ENCODE data around the gene GLIPR1L2.
A peak's percentile ranks its signal among the peaks of the same experiment; 100 is the strongest.

The GLIPR1L2 gene

DNA sequence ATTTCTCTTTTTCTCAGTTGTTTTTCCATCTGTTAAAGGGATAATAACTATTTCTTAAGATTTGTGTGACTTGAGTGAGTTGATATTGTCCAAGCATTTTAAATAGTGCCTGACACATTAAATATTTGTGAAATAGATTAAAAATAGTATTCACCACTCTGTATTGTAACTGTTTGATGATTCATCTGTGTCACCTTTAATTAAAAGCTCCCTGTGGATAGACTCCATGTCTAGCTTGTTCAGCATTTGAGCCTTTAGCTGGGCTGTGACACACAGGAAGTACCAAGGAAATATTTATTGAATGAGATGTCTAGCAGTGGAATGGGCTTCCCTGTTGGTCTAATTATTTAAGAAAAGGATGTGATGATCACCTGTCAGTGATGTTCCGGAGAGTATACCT, 1.8 kb upstream of the GLIPR1L2 start:
- H3K4me3 Mint-ChIP-seq = no peak overlapping the region
- DNase-seq (ENCODE audit: low spot score in 2 of 2) = no peak

DNA sequence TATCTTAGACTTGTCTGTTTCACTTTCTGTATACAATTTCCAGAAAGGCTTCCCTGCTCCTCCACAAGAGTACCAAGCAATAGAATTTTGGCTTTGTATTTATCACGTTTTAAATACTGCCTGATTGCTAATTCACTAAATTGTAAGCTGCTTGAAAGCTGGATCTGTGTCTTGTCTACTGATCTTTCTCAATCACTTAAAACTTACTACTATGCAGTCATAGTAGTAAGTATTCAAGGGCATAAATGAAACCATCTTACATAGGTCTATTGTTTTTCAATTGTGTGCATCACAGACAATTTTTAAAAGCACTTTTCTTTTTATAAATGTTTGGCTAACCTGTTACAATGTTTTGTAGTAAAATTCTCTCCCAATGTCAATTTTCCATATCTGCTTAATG, 1.2 kb upstream of the GLIPR1L2 start:
- peak overlapping the region; percentile 90 for H3K4me3 Mint-ChIP-seq
- no peaks in the 10 kb centered on the region for H3K27me3 Mint-ChIP-seq
- H3K27ac Mint-ChIP-seq (ENCODE audit: low read depth) = peak overlapping the region; percentile 70
- peaks cover 16% of the 10 kb centered on the region for H3K36me3 Mint-ChIP-seq (ENCODE audit: insufficient read depth)
- no peak for DNase-seq (ENCODE audit: low spot score in 2 of 2)
- no peaks in the 10 kb centered on the region for H3K9me3 Mint-ChIP-seq
- peaks cover 38% of the 10 kb centered on the region for H3K4me1 Mint-ChIP-seq
- ATAC-seq (replicated peaks; ENCODE audit: extremely low read depth, poor library complexity, severe bottlenecking) = no peak

More for the DNA sequence above, 1.8 kb upstream of the GLIPR1L2 start:
- H3K27me3 Mint-ChIP-seq = no peaks in the 10 kb centered on the region
- H3K9me3 Mint-ChIP-seq = no peaks in the 10 kb centered on the region
- ATAC-seq (replicated peaks; ENCODE audit: extremely low read depth, poor library complexity, severe bottlenecking) = no peak
- H3K36me3 Mint-ChIP-seq (ENCODE audit: insufficient read depth) = peaks cover 16% of the 10 kb centered on the region
- peaks cover 38% of the 10 kb centered on the region for H3K4me1 Mint-ChIP-seq
- peak overlapping the region; percentile 70 for H3K27ac Mint-ChIP-seq (ENCODE audit: low read depth)

DNA sequence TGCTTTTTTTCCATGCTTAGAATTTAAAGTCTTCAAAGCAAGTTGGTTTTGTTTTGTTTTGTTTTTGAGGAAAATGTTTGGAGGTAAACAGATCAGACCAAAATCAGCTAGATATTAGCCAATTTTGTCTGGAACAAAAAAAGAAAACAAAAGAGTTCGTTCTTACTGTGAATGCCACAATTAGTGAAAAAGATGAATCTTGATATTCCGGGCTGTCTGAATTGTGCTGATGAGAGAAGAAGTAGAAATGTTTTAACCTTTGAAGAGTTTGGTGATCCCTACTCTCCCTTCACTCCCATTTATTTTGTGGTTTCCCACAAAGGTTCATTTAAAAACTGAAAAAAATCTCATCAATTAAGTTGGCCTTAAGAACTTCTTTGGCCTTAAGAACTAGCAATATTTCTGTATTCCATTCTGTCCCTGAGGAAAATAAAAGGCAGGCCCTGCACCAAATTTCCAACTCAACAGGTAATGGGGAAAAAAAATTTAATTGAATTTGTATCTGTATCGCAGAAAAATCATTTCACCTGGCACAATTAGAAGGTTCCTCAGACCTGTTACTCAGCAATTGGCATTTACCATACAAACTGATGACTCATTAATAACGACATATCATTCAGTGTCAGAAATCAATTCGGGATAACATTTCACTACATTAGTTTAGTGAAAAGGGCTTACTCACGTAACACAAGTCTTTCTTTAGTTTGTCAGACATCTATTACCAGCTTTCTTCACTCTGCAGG, 562 bp upstream of the GLIPR1L2 start:
- H3K27ac Mint-ChIP-seq (ENCODE audit: low read depth) = peak overlapping the region; percentile 94
- no peak for ATAC-seq (replicated peaks; ENCODE audit: extremely low read depth, poor library complexity, severe bottlenecking)
- H3K36me3 Mint-ChIP-seq (ENCODE audit: insufficient read depth) = peaks cover 16% of the 10 kb centered on the region
- H3K4me3 Mint-ChIP-seq = peak overlapping the region; percentile 90
- no peak for DNase-seq (ENCODE audit: low spot score in 2 of 2)
- H3K9me3 Mint-ChIP-seq = no peaks in the 10 kb centered on the region
- H3K27me3 Mint-ChIP-seq = no peaks in the 10 kb centered on the region
- peaks cover 38% of the 10 kb centered on the region for H3K4me1 Mint-ChIP-seq

DNA sequence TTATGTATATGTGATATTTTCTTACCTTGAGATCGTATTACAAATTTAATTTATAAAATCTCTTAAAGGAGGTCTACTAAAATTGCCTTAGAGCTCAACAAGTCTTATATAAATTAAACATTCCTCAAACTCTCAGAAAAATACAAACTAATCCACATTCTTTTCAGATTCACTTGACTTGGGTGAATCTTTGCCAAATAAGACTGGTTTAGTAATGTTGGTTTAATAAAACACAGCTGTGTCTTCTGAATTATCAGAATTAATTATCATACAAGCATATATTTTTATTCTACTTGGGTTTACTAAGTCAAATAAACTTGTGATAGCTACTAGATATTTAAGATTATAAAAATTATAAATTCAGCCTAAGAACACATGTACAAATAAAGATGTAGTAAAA, 13.3 kb downstream of the GLIPR1L2 start:
- no peaks in the 10 kb centered on the region for H3K27me3 Mint-ChIP-seq
- no peaks in the 10 kb centered on the region for H3K4me1 Mint-ChIP-seq

DNA sequence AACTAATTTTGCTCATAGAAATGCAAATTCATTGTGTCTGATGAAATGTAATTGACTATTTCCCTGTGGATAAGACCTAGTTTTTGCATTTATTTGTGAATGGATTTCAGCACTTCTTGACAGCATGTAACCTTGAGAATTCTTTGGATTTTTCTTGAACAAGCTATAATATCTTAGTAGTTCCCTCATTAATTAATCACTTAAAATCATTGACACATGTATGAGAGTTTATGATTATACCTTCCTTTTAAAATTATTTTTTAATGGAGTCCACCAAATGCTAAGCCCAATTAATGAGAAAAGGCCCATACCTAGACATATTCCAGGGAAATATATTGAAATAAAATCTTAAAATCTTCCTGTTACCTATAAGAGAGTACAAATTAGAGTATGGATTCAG, 16.8 kb downstream of the GLIPR1L2 start:
- ATAC-seq (replicated peaks; ENCODE audit: extremely low read depth, poor library complexity, severe bottlenecking) (no peak), DNase-seq (ENCODE audit: low spot score in 2 of 2) (no peak)
- H3K27me3 Mint-ChIP-seq = no peaks in the 10 kb centered on the region
- no peaks in the 10 kb centered on the region for H3K4me1 Mint-ChIP-seq
- no peaks in the 10 kb centered on the region for H3K9me3 Mint-ChIP-seq
- no peak overlapping the region for H3K4me3 Mint-ChIP-seq
- no peak overlapping the region for H3K27ac Mint-ChIP-seq (ENCODE audit: low read depth)
- H3K36me3 Mint-ChIP-seq (ENCODE audit: insufficient read depth) = no peaks in the 10 kb centered on the region

More for the DNA sequence above, 13.3 kb downstream of the GLIPR1L2 start:
- H3K4me3 Mint-ChIP-seq = no peak overlapping the region
- H3K9me3 Mint-ChIP-seq = no peaks in the 10 kb centered on the region
- ATAC-seq (replicated peaks; ENCODE audit: extremely low read depth, poor library complexity, severe bottlenecking) (no peak), DNase-seq (ENCODE audit: low spot score in 2 of 2) (no peak)
- H3K36me3 Mint-ChIP-seq (ENCODE audit: insufficient read depth) = no peaks in the 10 kb centered on the region
- no peak overlapping the region for H3K27ac Mint-ChIP-seq (ENCODE audit: low read depth)

DNA sequence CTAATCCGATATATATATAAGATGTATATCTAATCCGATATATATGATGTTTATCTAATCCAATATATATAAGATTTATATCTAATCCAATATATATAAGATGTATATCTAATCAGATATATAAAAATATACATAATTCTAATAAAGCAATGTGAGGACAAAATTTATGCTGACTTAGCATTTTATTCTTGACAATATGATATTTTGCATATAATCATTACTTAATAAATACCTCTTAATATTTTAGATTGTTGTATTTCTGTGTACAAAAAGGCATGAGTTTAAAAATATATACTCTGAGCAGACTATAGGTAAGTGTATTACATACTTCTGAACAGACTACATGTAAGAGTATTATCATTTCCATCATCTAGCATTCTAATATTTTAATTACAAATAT, 18.9 kb downstream of the GLIPR1L2 start:
- Mint-ChIP-seq H3K4me1 (no peaks in the 10 kb centered on the region), H3K27ac (ENCODE audit: low read depth) (no peak overlapping the region), H3K36me3 (ENCODE audit: insufficient read depth) (no peaks in the 10 kb centered on the region), H3K27me3 (no peaks in the 10 kb centered on the region), H3K9me3 (no peaks in the 10 kb centered on the region), H3K4me3 (no peak overlapping the region)
- no peak for DNase-seq (ENCODE audit: low spot score in 2 of 2)
- ATAC-seq (replicated peaks; ENCODE audit: extremely low read depth, poor library complexity, severe bottlenecking) = no peak

DNA sequence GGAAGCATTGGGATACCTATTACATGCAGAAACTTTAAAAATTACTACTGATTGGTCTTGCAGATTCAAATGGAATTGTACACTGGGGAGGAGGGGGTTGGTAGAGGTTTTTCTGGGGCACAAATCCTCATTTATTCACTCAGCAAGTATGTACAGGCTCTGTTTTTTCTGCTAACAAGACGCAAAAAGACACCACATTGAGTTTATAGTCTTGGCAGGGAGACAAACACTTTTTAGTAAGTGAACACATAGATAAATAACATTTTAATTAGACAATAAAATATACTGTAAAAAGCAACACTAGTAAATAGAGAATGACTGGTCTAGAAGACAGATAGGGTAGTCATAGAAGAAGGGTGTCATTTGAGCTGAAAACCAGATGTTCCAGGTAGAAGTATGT, 23.8 kb downstream of the GLIPR1L2 start:
- Mint-ChIP-seq H3K27me3 (no peaks in the 10 kb centered on the region), H3K36me3 (ENCODE audit: insufficient read depth) (no peaks in the 10 kb centered on the region), H3K27ac (ENCODE audit: low read depth) (no peak overlapping the region), H3K9me3 (peaks cover 5% of the 10 kb centered on the region), H3K4me1 (no peaks in the 10 kb centered on the region), H3K4me3 (no peak overlapping the region)
- ATAC-seq (replicated peaks; ENCODE audit: extremely low read depth, poor library complexity, severe bottlenecking) (no peak), DNase-seq (ENCODE audit: low spot score in 2 of 2) (no peak)

DNA sequence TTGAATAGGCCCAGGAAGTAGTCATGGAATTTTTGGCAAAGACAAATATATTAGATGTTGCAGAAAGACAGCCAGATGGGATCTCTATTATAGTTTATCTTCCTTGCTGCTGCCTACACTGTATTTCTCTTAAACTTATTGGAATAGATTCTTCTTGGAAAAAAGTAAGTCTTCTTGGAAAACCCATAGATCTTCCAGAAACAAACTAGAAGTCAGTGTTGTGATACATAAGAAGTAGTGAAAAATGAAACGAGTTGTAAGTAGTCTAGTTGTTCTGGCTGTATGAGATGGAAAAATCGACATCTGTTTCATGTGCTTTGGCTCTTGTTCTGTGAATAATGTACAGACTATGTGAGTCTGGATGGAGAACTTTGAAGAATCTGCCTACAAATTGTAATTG, 29.0 kb downstream of the GLIPR1L2 start:
- Mint-ChIP-seq H3K4me1 (no peaks in the 10 kb centered on the region), H3K27me3 (no peaks in the 10 kb centered on the region), H3K9me3 (peaks cover 5% of the 10 kb centered on the region), H3K27ac (ENCODE audit: low read depth) (no peak overlapping the region), H3K36me3 (ENCODE audit: insufficient read depth) (no peaks in the 10 kb centered on the region), H3K4me3 (no peak overlapping the region)
- DNase-seq (ENCODE audit: low spot score in 2 of 2) (no peak), ATAC-seq (replicated peaks; ENCODE audit: extremely low read depth, poor library complexity, severe bottlenecking) (no peak)

DNA sequence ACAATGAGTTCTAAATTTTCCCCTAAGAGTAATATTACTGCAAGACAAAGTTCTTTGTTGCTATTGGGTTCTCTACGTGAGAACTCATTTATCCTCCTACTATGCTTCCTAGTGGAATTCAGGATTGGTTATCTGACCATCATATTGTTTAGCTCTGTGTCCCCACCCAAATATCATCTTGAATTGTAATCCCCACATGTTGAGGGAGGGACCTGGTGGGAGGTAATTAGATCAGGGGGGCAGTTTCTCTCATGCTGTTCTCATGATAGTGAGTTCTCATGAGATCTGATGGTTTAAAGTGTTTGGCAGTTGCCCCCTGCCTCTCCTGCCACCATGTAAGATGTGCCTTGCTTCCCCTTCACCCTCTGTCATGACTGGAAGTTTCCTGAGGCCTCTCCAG, 36.6 kb downstream of the GLIPR1L2 start:
- Mint-ChIP-seq H3K27me3 (no peaks in the 10 kb centered on the region), H3K36me3 (ENCODE audit: insufficient read depth) (no peaks in the 10 kb centered on the region), H3K4me1 (no peaks in the 10 kb centered on the region), H3K27ac (ENCODE audit: low read depth) (no peak overlapping the region), H3K9me3 (peaks cover 7% of the 10 kb centered on the region), H3K4me3 (no peak overlapping the region)
- no peak for DNase-seq (ENCODE audit: low spot score in 2 of 2)
- no peak for ATAC-seq (replicated peaks; ENCODE audit: extremely low read depth, poor library complexity, severe bottlenecking)

DNA sequence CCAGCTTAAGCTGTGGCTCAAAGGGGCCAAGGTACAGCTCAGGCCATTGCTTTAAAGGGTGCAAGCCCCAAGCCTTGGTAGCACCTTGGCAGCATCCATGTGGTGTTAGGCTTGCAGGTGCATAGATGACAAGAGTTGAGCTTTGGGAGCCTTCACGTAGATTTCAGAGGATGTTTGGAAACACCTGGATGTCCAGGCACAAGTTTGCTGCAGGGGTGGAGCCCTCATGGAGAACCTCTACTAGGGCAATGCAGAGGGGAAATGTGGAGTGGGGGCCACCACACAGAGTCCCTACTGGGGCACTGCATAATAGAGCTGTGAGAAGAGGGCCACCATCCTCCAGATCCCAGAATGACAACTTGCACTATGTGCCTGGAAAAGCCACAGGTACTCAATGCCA, 37.9 kb downstream of the GLIPR1L2 start:
- ATAC-seq (replicated peaks; ENCODE audit: extremely low read depth, poor library complexity, severe bottlenecking) (no peak), DNase-seq (ENCODE audit: low spot score in 2 of 2) (no peak)
- Mint-ChIP-seq H3K4me3 (no peak overlapping the region), H3K27ac (ENCODE audit: low read depth) (no peak overlapping the region), H3K4me1 (no peaks in the 10 kb centered on the region), H3K27me3 (no peaks in the 10 kb centered on the region), H3K9me3 (peaks cover 7% of the 10 kb centered on the region), H3K36me3 (ENCODE audit: insufficient read depth) (no peaks in the 10 kb centered on the region)

DNA sequence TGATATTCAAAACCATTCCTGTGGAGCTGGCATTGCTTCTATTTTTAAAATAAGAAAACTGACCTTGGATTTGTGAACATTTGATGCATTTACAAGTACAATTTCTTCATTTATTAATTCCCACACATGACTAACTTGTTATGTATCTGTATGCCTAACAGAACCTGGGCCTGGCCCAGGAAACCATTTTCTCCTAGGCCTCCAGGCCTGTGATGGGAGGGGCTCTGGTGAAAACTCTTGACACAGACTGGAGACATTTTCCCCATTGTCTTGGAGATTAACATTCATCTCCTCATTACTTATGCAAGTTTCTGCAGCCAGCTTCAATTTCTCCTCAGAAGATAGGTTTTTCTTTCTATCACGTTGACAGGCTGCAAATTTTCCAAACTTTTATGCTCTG, 42.0 kb downstream of the GLIPR1L2 start:
- Mint-ChIP-seq H3K27ac (ENCODE audit: low read depth) (no peak overlapping the region), H3K9me3 (peaks cover 7% of the 10 kb centered on the region)

DNA sequence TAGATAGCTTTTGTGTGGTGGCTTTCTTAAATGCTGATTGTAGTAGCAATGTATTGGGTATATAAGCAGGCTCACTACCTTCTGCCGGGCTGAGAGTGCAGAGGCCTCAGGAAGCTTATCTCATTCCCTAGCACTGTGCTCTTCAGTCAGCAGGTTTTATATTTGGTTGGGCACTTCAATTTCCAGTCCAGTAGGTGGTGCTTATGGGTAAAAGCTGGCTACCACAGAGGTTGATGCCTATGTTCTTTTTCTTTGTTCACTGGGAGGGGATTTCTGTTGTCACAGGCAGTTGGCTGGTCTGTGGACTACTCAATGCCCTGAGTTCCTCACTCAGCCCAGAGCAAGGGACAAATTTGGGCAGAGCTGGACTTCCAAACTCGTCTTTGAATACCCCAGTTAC, 46.7 kb downstream of the GLIPR1L2 start:
- Mint-ChIP-seq H3K4me3 (no peak overlapping the region), H3K27me3 (no peaks in the 10 kb centered on the region), H3K4me1 (peaks cover 6% of the 10 kb centered on the region), H3K36me3 (ENCODE audit: insufficient read depth) (no peaks in the 10 kb centered on the region), H3K27ac (ENCODE audit: low read depth) (no peak overlapping the region), H3K9me3 (no peaks in the 10 kb centered on the region)
- peak; percentile 77 for ATAC-seq (replicated peaks; ENCODE audit: extremely low read depth, poor library complexity, severe bottlenecking)
- DNase-seq (ENCODE audit: low spot score in 2 of 2) = no peak

More for the DNA sequence above, 42.0 kb downstream of the GLIPR1L2 start:
- DNase-seq (ENCODE audit: low spot score in 2 of 2) (no peak), ATAC-seq (replicated peaks; ENCODE audit: extremely low read depth, poor library complexity, severe bottlenecking) (no peak)
- Mint-ChIP-seq H3K4me1 (peaks cover 6% of the 10 kb centered on the region), H3K4me3 (no peak overlapping the region), H3K27me3 (no peaks in the 10 kb centered on the region), H3K36me3 (ENCODE audit: insufficient read depth) (no peaks in the 10 kb centered on the region)

DNA sequence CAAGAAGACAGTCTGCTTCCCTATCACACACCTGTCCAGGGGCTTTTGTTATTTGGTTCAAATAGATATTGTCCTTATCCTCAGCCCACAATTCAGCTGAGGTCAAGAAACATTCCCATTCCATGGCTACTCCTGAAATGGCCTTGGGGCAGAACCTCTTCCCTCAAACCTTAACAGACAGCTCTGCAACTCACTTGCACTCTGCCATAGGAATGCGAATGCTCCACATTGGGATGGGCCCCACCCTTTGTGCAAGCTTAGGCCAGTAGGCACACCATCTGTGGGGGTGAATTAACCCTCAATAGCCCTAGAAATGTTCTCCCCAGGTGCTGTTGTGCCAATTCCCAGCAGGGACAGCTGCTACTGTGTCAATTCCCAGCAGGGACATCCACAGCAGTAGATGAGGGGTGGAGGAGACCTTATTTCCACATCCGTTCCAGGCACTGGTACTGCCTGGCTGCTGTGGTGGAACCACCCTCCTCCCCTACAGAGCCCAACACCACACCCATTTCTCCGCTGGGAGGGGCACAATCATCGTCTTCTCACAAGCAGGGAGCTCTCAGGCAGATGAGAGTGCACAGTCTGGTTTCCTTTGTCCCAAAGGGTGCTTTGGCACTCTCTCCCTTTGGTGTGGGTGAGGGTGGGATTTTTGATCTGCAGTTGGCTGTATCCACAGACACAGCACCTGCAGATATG, 47.3 kb downstream of the GLIPR1L2 start:
- Mint-ChIP-seq H3K4me1 (peaks cover 6% of the 10 kb centered on the region), H3K27me3 (peaks cover 4% of the 10 kb centered on the region), H3K4me3 (no peak overlapping the region), H3K9me3 (no peaks in the 10 kb centered on the region), H3K27ac (ENCODE audit: low read depth) (no peak overlapping the region), H3K36me3 (ENCODE audit: insufficient read depth) (no peaks in the 10 kb centered on the region)
- DNase-seq (ENCODE audit: low spot score in 2 of 2) = no peak
- ATAC-seq (replicated peaks; ENCODE audit: extremely low read depth, poor library complexity, severe bottlenecking) = no peak
